Adrenal gland (tissue), 12 donors: ENCODE data around the gene HSPA12B. TPM values are rescaled to one million over a fixed set of nuclear protein-coding genes. Genes with fewer than 3 reads are reported as not detected.

Experiments
- DNase-seq, 7 donors: peaks; one replicate each; pipeline ENCODE4 v3.0.0-alpha.2; 2019 to 2020
- H3K27ac ChIP-seq, 5 donors: fragments of 200-600 bp; sonication (generic) in 4 of 5; 1 replicate in 3 of 5; 2 replicates in 2 of 5; pipeline versions ENCODE4 v1.5.1 to v1.8.0; 2016 to 2020; ENCODE audit warnings: mild to moderate bottlenecking in 1 of 5
- H3K27me3 ChIP-seq: fragments of 200-600 bp; 2 replicates; pipeline ENCODE4 v1.8.0; 2021
- H3K36me3 ChIP-seq, 2 donors: fragments of 200-600 bp; replicated peaks in 1 of 2; 1 replicate in 1 of 2; 2 replicates in 1 of 2; pipeline versions ENCODE4 v1.5.1 to v1.8.0; 2018 to 2022
- H3K4me1 ChIP-seq, 2 donors: fragments of 200-600 bp; replicated peaks in 1 of 2; 1 replicate in 1 of 2; 2 replicates in 1 of 2; pipeline versions ENCODE4 v1.5.1 to v1.8.0; 2018 to 2021
- H3K4me3 ChIP-seq, 4 donors: fragments of 200-600 bp; sonication (generic) in 3 of 4; one replicate each; pipeline ENCODE4 v1.5.1; 2016 to 2018
- H3K9me3 ChIP-seq, 3 donors: fragments of 200-600 bp; sonication (generic) in 1 of 3; replicated peaks in 1 of 3; 1 replicate in 2 of 3; 2 replicates in 1 of 3; pipeline versions ENCODE4 v1.5.1 to v1.8.0; 2016 to 2021
- POLR2A ChIP-seq, 2 donors: fragments of 450-650 bp; IDR thresholded peaks; one replicate each; pipeline ENCODE4 v1.6.1; 2017; ENCODE audit warnings: antibody characterized with exemption in 2 of 2, mild to moderate bottlenecking in 2 of 2, moderate library complexity in 1 of 2
- WGBS, 4 donors: extraction: QIAGEN DNeasy Blood & Tissue Kit in 2 of 4; methylation state at CpG; one replicate each; pipeline versions ENCODE4 v1.1.5 to v1.1.7; 2013 to 2017; 5-methylcytosine and 5-hydroxymethylcytosine counted together
- intact Hi-C, 2 donors: fragments of 100-400 bp; cut with DNase I; formaldehyde crosslinking; loops; one replicate each; pipeline versions ENCODE4 v1.14.1 to v1.15.0; 2022 to 2023
- polyA plus RNA-seq, 3 donors: library from polyadenylated mRNA; stranded (reverse); fragments of 200-250 nt in 2 of 3; fragments of 350-450 nt in 1 of 3; fragmentation: Illumina TruSeq in 1 of 3; extraction: RNeasy Lipid Tissue Mini Kit (QIAGEN cat#74804) in 1 of 3; gene quantifications; one replicate each; pipeline ENCODE4 v1.2.3, GENCODE V29; 2013 to 2014
- total RNA-seq, 9 donors: library from RNA; depleted of rRNA in 4 of 9; stranded (reverse); fragments of >200 nt in 4 of 9; fragments of 120-200 nt in 1 of 9; fragmentation: NEBNext Ultra II Directional in 1 of 9; extraction: Animal tissue kit (Norgen Biotek cat#: 25700) in 1 of 9; gene quantifications; one replicate each; pipeline versions ENCODE4 v1.1.0 to v1.2.4, GENCODE V29; 2013 to 2023
- TF ChIP-seq, protein P1 (sequence below), 6 experiments: fragments of 450-650 bp in 4 of 6; fragments of 200-600 bp in 2 of 6; sonication (generic) in 1 of 6; IDR thresholded peaks; 1 replicate in 5 of 6; 2 replicates in 1 of 6; pipeline versions ENCODE4 v1.5.1 to v1.8.0; 2016 to 2021; ENCODE audit warnings: antibody characterized with exemption in 6 of 6, mild to moderate bottlenecking in 2 of 6, moderate library complexity in 1 of 6
- donor health status: healthy with polysubstance abuse.
- donor health status: Bipolar disorder and iron deficiency.
- donor health status: DM: yes; HTN: yes; CAD: no.
- donor health status: DM: no; HTN: no; CAD: no.
- donor health status: DM: no; HTN: no; CAD: no.
- donor health status: DM: yes; HTN: yes; CAD: no.

Gene HSPA12B
- total and polyA plus RNA-seq, 12 donors: 1.5 to 10.9 (median 5.5) TPM

- intact Hi-C loops: no loop called here
- Histone ChIP-seq H3K27me3 (no peaks in the 10 kb centered on the region), H3K4me1 (peaks cover 15 to 31% of the 10 kb centered on the region in 2 donors), H3K27ac (no peak overlapping the region), H3K36me3 (no peaks in the 10 kb centered on the region), H3K4me3 (no peak overlapping the region), H3K9me3 (no peaks in the 10 kb centered on the region)
- TF ChIP-seq, protein P1, sequence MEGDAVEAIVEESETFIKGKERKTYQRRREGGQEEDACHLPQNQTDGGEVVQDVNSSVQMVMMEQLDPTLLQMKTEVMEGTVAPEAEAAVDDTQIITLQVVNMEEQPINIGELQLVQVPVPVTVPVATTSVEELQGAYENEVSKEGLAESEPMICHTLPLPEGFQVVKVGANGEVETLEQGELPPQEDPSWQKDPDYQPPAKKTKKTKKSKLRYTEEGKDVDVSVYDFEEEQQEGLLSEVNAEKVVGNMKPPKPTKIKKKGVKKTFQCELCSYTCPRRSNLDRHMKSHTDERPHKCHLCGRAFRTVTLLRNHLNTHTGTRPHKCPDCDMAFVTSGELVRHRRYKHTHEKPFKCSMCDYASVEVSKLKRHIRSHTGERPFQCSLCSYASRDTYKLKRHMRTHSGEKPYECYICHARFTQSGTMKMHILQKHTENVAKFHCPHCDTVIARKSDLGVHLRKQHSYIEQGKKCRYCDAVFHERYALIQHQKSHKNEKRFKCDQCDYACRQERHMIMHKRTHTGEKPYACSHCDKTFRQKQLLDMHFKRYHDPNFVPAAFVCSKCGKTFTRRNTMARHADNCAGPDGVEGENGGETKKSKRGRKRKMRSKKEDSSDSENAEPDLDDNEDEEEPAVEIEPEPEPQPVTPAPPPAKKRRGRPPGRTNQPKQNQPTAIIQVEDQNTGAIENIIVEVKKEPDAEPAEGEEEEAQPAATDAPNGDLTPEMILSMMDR (IDR thresholded peaks at IDR 0.05): no peak
- TF ChIP-seq POLR2A (IDR thresholded peaks at IDR 0.05): no peak
- WGBS, 4 donors: 89 to 100% (median 94%) methylated on average over 3 of the region's 3 CpGs
- DNase-seq: no peak
Observed at GRCh38 chr20:3764659-3765058, 32.2 kb downstream of the HSPA12B start.

- intact Hi-C loops: no loop called here
Observed at GRCh38 chr20:3765171-3765882, 32.8 kb downstream of the HSPA12B start.

DNA sequence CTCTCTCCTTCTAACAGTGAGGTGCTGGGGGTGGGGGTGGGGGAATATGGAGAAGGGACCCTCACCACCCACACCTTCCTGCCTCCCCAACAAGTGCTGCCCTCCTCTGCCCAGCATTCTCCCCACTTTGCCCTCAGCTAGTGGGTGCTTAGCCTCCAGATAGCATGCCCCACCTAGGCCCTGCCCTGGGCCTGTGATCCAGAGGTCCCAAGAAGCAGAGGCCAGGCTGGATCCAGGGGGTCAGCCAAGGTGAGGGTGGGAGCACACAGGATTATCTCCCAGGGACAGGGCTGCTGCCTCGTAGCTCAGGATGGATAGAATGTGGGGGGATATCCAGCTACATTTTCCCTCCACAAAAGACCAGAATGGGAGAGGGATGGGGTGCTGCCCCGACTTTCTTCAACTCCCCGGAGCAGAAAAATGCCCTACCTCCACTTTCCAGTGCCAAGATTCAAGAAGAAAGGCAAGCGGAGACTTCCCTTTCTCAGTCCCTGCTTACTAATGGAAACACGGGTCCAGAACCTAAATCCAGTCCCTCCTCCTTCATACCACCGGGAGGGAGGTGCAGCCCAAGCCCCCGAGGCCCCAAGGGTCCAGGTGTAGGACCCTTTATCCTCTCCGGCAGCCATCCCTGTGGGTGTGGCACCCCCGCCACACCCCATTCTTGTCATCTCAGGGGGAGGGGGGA lies 34.1 kb downstream of the HSPA12B start:
- Histone ChIP-seq H3K4me1 (peaks cover 15 to 31% of the 10 kb centered on the region in 2 donors), H3K4me3 (peak overlapping the region in 2 of 4 donors; percentile 52 to 81), H3K27me3 (no peaks in the 10 kb centered on the region), H3K36me3 (no peaks in the 10 kb centered on the region), H3K27ac (peak overlapping the region in 1 of 5 donors; percentile 50), H3K9me3 (no peaks in the 10 kb centered on the region)
- DNase-seq: no peak
- intact Hi-C loops: no loop called here
- 23 to 33% (median 32%) methylated on average over 7 to 9 of the region's 9 CpGs for WGBS, 4 donors
- TF ChIP-seq POLR2A (IDR thresholded peaks at IDR 0.05): no peak
- TF ChIP-seq, protein P1 (IDR thresholded peaks at IDR 0.05): no peak

More at GRCh38 chr20:3765171-3765882, 32.8 kb downstream of the HSPA12B start:
- no peak overlapping the region for H3K27ac ChIP-seq
- no peak for DNase-seq
- H3K9me3 ChIP-seq: no peaks in the 10 kb centered on the region
- H3K4me1 ChIP-seq: peaks cover 15 to 31% of the 10 kb centered on the region in 2 donors
- no peaks in the 10 kb centered on the region for H3K36me3 ChIP-seq
- TF ChIP-seq, protein P1 (IDR thresholded peaks at IDR 0.05): no peak
- no peak for TF ChIP-seq POLR2A (IDR thresholded peaks at IDR 0.05)
- WGBS, 4 donors: 63 to 80% (median 67%) methylated on average over 1 to 3 of the region's 3 CpGs
- H3K4me3 ChIP-seq: no peak overlapping the region
- H3K27me3 ChIP-seq: no peaks in the 10 kb centered on the region

DNA sequence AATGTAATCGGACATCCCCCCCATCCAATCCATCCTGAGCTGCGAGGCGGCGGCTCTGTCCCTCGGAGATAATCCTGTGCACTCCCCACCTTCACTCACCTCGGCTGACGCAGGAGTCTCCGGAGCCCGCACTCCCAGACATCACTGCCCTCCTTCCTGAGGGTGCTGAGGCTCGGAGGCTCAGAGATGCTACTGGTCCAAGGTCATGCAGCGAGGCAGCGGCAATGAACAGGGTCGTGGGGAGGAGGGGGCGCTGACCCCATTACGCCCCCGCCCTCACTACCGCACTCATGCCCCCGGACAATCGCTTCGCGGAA lies 34.6 kb downstream of the HSPA12B start:
- Histone ChIP-seq H3K4me1 (peaks cover 15 to 31% of the 10 kb centered on the region in 2 donors), H3K27ac (peak overlapping the region in 2 of 5 donors; percentile 2 to 40), H3K4me3 (peak overlapping the region in 3 of 4 donors; percentile 49 to 81 (median 52)), H3K9me3 (no peaks in the 10 kb centered on the region), H3K27me3 (no peaks in the 10 kb centered on the region), H3K36me3 (no peaks in the 10 kb centered on the region)
- DNase-seq: peak in 3 of 7 donors; percentile 41 to 71 (median 46)
- 0 to 2% (median 0%) methylated on average over 10 to 21 of the region's 21 CpGs for WGBS, 4 donors
- intact Hi-C loops: no loop called here
- TF ChIP-seq POLR2A (IDR thresholded peaks at IDR 0.05): no peak
- TF ChIP-seq, protein P1 (IDR thresholded peaks at IDR 0.05): no peak
